GM18517 (cell line): ENCODE results near the gene MAP1LC3B.

Source experiments
- ATAC-seq: cut with Tn5 transposase; IDR thresholded peaks from one replicate; pipeline ENCODE4 v1.9.1; 2021; ENCODE audit warnings: mild to moderate bottlenecking, moderate library complexity; ENCODE audit not compliant: unreplicated experiment

Gene MAP1LC3B

DNA sequence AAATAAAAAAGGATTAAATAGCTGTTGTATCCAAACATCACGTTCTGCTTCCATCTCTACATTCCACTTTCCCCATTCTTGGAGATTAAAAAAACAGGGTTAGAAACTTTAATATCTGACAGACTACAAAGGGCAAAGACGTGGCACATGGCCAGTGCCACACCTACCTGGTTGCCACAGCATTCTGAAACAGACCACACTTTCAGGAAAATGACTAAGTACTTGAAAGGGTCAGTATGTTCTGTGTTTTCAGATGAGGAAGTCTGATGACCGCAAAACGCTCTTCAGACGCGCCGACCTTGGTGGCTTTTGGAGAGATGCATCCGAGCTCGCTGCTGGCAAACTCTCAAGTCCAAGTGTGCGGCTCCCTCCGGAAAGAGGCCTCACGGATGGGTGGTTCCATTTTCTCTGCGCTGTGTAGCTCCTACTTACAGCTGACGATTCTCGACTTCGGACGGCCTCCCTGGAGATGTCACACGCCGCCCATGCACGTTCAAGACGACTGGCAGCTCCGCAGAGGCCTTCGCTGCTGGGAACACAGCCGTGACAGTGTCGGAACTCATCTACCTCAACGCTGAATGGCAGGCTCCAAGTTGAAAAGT, 15.5 kb downstream of the MAP1LC3B start:
- no peak for ATAC-seq

DNA sequence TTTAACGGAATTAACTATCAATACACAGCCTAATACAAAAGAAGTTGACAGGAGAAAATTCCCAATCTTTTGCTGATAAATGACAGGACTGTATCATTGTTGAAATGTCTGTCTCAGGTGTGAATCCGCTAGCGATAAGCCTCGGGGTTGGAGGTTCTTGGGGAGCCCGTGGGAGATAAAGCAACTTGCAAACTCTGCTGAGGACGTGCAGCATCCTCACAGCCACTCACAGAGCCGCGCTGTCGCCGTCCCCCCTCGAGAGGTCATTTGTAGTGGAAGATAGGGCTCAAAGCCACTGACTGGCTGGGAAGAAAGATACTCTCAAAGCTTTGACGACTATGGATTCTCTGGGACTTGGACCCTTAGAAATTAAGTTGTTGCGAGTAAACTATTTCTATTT, 17.0 kb downstream of the MAP1LC3B start:
- no peak for ATAC-seq

DNA sequence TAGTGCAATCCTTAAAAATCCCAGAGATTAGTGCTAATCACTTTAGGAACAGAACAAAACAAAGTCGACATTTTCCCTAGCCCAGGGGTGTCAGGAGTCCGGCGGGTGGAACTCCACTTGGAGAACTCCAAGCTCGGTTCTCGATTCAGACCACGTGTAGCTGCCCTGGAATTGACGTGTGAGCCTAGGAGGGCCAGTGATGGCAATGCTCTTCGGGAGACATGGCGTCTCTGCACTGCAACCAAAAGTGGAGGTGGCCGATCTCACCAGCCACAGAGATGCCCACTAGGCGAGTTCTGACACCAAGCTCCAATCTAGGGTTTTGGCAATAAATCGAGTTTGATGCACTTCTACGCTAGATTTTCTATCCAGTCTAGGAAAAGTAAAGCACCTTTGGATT, 17.6 kb downstream of the MAP1LC3B start:
- no peak for ATAC-seq

DNA sequence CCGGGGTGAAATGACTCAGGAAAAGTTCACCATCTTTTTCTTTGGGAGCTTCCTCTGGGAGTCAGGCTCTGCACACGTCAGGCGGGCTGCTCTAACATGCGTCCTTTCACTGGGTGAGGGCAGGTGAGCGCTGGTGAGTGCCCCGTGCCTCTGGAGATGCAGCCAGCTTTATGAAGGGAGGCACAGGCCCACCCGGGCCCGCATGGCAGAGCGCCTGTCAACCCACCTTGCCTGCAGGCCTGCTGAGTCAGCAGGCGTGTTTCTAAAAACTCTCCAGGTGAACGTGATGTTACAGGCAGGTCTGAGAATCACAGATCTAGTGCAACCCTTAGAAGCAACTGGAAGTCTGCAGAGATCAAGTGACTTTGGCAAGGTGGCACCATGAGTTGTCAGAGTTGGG, 18.4 kb downstream of the MAP1LC3B start:
- no peak for ATAC-seq

DNA sequence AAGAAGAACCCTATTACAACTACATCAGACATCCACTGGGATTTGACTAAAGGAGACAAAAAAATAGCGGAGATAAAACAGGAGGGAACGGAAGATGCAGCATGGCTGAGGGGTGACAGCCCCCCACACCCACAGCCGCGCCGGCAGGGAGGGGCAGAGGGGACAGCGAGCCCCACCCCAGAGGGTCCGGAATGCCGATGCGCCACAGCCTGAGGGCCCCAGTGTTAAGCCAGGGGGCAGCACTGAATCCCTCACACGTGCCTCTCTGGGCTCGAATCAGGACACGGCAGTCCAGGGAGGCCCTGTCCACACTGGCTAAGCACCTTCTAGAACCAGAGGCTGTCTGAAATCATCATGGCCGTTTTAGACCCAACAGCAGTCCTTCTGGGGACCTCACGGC, 18.8 kb downstream of the MAP1LC3B start:
- no peak for ATAC-seq

DNA sequence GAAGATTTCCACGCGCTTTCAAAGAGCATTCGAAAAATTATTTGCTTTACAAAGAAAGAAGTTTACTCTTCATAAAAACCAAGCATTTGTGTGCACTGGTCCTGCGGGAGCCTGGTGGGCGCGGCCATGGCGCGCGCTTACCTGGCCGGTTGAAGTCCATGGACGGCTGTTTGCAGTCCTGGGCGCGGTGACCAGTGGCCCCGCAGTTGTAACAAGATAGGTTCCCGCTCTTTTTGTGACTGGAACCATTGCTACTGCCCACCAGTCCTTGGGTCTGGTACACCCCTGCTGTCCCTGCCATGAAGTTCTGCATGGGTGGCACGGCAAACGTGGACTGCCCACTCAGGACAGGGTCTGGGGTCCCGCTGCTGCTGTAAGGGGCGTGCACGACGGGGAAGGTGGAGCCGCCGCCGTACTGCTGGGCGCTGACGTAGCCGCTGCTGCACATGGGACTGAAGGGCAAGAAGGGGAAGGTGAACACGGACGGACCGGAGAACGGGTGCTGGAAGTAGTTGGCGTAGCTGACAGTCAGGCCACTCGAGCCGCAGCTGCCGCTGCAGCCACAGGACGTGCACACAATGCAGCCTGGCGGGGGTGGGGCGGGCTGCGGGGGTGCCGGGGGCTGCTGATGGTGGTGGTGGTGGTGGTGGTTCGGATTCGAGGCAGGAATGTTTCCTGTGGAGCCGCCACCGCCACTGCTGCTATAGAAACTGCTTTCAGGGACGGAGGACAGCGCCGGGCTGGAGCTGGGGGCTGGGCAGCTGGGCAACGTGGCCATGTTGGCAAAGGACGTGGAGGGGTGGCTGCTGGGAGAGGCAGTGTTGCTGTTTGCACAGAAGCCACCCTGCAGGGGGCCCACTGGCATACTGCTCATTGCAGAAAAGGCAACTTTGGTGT, 19.5 kb downstream of the MAP1LC3B start:
- ATAC-seq = no peak

DNA sequence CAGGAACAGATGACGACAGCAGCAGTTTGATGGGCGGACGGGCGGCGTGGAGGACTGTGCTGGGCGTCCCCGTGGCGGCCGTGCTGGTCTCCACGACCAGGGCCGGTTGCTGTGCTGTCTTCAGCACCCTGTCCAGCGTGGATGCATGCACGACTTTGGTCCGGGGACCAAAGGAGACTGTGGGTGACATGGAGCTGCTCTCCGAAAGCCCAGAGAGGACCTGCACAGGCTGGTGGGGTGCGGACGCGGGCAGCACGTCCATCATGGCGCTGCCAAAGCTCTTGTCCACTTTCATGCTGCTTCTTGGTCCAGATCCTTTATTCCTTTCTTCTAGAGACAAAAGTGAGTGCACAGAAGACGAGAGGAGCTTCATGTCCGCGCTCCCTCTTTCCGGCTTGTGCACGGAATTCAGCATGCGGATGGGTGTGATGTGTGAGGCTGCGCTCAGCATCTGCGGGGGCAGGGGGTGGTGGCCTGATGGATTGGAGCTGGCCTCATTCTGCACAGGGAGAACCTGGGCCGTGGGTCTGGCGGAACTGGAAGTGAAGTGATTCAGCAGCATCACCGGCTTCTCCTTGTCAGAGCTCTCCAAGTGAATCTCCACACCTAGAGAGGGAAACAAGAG, 20.3 kb downstream of the MAP1LC3B start:
- no peak for ATAC-seq

DNA sequence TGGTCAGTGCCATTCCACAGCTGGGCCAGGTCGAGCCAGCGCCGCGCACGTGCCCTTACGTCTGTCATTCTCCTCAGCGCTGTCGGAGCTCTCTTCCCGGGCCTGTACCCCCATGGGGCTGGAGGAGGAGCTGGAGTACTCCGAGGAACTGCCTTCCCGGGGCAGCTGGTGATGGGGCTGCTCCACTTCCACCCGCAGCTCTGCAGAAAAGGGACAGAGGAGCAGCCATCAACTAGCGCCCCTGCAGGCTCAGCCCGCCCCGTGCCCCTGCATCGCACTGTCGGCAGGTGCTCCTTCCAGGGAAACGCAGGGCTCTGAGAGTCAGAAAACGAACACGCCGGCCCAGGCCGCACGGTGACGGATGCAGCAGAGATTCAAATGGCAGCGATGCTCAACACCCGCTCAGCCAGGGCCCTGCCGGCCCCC, 20.9 kb downstream of the MAP1LC3B start:
- no peak for ATAC-seq

DNA sequence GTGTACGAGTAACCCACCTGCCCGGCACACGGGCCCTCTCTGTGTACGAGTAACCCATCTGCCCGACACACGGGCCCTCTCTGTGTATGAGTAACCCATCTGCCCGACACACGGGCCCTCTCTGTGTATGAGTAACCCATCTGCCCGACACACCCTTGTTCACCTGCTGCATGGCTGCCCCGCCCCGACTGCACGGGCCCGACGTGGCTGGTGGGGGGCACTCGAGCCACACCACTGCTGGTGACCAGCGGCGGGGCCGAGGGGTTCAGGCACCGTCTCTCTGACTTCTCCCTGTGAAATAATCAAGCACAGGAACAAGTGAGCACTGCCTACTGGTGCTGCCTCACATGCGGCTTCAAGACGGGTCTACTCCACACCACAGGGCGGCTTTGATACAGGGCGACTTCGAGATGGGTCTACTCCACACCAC, 22.1 kb downstream of the MAP1LC3B start:
- no peak for ATAC-seq

DNA sequence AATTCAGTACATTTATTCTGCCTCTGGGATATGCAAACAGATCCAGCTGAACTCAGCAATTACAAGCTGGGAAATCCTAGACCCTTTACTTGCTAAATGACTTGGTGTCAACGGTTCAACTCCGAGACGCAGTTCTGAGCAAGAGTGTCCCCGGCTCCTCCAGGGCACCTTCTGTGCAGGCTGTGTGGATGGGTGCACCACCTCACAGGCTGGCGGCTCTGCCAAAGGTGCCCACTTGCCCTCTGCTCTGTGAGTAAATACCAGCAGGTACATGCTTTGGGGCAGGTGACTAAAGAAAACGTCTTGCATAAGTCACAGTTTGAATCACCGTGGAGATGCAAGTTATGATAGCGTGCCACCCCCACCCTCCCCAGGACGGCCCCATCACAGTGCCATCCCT, 23.3 kb downstream of the MAP1LC3B start:
- ATAC-seq = no peak

DNA sequence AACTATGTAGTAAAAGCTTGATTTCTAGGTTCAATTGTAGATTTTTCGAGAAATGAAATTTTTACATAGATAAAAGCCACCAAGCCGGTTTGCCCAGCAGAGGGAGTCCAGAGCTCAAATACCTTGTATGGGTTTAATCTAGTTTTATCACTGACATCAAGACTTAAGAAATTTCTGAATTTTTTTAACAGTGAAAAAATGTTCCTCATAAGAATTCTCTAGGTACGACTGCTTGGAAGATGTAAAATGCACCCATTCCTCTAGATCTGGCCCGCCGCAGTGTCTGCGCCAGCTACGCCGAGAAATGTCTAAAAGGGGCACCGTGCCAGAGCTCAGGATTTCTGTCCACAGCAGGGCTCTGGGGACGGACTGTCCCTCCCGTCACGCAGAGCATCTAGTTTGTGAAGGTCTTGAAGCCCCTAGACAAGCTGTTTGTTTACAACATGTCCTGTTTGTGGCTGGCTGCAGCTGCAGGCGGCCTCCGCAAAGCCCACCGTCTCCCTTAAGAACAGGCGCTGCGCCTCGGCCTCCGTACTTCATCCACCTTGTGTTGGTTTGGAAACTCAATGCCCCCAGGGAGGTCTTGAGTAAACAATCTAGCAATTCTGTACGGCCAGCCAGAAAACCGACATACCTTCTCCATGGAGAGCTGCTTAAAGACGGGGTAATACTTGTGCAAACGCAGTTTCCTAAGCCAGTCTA, 24.8 kb downstream of the MAP1LC3B start:
- ATAC-seq = no peak

DNA sequence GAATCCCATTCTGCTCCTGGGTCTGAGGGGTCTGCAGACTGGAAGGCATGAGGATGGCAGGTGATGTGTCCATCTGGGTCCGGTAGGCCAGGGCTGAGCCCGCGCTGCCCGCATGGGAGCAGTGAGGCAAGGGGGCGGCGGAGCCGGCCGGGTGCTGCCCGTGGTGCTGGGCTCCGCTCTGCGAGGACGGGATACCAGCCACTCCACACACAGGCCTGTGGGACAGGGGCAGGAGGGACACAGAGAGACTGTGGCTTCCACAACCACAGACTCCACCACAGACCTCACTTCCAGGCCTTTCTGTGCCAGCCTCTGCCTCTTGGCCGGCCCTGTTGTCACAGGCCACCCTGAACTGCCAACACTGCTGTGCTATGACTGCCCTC, 25.4 kb downstream of the MAP1LC3B start:
- ATAC-seq = no peak

DNA sequence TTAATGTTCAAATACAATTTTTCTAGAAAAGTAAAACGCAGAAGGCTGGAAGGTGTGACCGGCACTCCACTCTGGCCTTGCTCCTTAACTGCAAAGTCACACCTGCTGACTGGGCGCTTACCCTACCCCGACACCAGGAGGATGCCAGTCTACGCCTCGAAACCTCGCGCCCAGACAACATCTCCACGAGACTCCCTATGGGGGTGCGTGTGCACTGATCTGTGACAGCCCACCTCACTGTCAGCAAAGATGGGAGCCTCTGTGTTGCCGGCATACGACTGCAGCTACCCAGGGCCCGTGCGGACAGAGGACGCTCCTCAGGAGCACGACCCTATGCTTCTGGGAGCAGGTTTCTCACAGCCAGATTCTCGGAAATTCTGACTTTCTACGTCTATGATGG, 26.1 kb downstream of the MAP1LC3B start:
- ATAC-seq = no peak

DNA sequence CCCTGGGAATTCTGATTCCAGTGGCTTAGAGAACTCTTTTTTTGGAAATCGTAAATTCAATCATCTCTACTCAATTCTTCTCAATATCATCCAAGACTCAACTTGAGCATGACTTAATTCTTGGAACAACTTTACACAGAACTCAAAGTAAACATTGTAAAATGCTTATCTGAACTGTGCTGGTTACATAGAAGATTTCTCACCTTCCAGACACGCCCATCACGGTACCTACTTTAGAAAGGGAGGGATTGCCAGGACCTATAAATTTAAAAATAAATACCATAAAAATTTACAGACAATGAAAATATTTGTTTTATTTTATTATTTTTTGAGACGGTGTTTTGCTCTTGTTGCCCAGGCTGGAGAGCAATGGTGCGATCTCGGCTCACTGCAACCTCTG, 26.5 kb downstream of the MAP1LC3B start:
- ATAC-seq = no peak

DNA sequence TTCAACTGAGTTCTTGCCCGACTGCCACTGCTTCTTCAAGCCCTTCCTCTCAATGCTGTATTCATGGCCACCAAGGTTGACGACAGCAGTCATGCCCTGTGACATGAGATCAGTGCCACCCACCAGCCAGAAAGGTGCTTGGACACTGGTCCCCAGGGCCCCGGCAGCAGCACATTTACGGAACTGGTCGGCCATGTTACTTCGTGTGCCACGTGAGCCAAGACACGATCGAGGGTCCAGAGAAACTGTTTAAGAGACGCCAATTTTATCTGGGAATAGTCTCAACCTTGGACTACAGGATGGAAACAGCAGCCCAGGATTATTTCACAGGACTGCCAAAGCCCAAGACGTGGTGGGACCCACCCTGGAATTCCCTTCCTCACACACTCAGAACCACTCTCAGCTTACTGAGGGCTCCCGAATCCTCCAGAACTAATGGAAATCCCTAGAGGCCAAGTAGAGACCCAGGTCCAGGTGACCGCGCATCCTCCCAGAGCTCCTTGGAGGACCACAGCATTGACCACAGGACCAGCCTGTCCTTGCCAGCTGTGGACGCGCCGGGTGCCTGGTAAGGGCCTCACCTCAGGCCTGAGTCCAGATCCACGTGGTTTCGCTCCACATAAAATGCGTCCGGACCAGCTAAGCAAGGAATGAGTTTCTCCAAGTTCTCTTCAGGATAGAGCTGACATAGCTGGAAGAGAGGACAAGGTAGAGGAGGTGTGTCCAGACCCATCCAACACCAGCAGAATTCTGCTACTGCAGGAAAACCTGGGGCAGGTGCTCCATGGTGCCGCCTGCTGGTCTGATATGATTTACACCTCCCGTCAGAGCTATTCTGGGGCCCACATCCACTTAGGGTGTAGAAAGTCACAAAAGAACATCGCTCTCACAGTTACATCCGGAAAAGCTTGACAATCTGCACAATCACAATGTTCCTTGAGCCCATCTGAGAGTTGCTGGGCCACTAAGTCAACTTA, 28.2 kb downstream of the MAP1LC3B start:
- no peak for ATAC-seq

DNA sequence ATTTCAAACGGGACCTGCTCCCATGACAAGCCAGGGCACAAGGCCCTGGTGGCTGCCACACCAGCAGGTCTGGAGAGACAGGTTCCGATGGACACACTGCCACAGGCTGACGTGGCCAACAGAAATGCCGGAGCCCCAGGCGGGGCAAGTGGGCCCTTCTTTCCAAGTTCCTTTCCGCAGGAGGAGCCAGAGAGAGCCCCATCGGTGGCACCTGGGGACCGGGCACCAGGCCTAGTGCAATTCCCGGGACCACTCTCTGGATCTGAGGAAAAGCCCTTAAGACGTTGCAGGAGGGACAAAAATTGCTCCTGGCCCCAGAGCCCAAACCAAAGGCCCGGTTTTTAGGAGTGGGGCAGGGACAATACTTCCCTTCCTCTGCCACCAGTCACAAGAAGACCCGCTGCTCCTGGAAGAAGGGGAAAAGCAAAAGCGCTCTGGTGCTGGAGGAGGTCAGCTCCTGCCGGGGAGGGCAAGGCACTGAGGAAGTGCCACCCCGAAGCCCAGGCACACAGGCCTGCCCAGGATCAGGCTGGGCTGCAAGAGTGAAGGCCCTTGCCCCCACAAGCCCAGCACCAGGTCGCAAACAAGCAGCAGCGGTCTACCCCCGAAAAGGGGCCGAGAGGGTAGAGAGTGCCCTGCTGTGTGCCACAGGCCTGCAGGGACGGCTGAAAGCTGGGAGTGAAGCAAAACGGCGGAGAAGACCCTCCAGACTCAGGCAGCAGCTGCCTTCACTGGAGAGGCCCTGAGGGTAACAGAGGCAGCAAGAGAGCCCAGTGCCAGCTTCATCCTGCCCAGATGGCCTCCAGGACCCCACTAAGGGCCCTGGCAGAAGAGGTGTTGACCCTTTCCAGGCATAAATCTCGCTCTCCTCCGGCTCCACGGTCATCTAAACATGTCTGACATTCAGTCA, 29.1 kb downstream of the MAP1LC3B start:
- ATAC-seq = no peak

DNA sequence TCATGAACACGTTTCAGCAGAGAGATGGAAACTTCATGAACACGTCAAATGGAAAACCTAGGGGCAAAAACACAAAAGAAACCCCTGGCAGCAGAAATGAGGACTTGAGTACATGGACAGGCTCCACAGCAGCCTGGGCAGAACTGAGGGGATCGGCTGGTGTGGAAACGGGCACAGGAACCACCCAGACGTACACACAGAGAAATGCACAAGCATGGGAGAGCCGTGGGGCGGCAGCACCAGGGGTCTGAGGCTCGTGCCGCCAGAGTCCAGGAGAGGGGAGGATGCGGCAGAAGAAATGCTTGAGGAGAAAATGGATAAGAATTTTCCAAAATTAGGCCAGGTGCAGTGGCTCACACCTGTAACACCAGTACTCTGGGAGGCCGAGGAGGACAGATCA, 30.0 kb downstream of the MAP1LC3B start:
- no peak for ATAC-seq

DNA sequence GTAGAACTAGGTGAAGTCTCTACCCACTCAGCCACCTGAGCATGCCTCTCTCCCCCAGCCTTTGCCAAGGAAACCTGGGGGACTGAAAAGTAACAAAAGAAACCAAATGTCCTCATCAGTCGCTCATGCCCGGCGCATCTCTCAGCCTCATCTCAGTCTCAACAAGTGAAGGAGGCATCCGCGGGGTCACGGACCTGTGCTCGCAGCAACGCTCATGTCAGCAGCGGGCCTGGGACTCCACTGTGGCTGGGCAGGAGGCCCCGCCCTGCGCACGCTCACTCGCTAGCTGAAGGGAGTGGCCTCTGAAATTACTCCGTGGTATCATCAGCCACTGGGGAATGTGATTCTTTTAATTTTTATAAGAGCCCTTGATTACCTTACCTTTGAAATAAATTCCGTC, 31.3 kb downstream of the MAP1LC3B start:
- ATAC-seq = no peak

DNA sequence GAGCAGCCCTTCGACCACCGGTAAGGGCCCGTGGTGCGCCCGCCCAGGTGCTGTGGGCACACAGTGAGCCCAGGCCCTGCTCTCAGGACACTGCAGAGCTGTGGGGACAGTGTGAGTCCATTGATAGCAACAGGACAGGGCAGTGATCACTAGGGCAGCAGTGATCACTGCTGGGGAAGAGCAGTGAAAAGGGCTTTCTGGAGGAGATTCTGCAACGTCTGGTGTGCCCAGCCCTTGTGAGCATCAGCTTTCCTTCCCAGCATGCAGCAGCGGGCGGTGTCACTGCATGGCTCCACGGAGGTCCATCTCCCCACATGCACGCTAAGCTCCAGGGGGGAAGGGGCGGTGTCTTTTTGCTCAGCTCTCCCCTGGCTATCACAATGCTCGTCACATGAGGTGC, 32.1 kb downstream of the MAP1LC3B start:
- no peak for ATAC-seq
